Stomach (tissue), 9 donors: ENCODE data around the gene DDX46. TPM values are rescaled to one million over a fixed set of nuclear protein-coding genes. Genes with fewer than 3 reads are reported as not detected.

ENCODE experiments used
- DNase-seq, 2 donors: peaks; one replicate each; pipeline versions ENCODE4 v3.0.0 to v3.0.0-alpha.2; 2013 to 2019
- H3K27ac ChIP-seq, 5 donors: fragments of 200-600 bp in 4 of 5; sonication (generic) in 4 of 5; one replicate each; pipeline ENCODE4 v1.5.1; 2013 to 2019; ENCODE audit warnings: mild to moderate bottlenecking in 1 of 5, moderate library complexity in 1 of 5
- H3K27me3 ChIP-seq, 3 donors: fragments of 200-600 bp; sonication (generic); one replicate each; pipeline ENCODE4 v1.5.1; 2017 to 2019; ENCODE audit warnings: mixed run types in 1 of 3
- H3K36me3 ChIP-seq, 4 donors: fragments of 200-600 bp; sonication (generic); 1 replicate in 3 of 4; 2 replicates in 1 of 4; pipeline ENCODE4 v1.5.1; 2016 to 2019
- H3K4me1 ChIP-seq, 4 donors: fragments of 200-600 bp; sonication (generic); one replicate each; pipeline ENCODE4 v1.5.1; 2016 to 2019
- H3K4me3 ChIP-seq, 4 donors: fragments of 200-600 bp; sonication (generic) in 3 of 4; one replicate each; pipeline ENCODE4 v1.5.1; 2016 to 2019; ENCODE audit warnings: mild to moderate bottlenecking in 1 of 4
- H3K9me3 ChIP-seq, 4 donors: fragments of 200-600 bp; sonication (generic); one replicate each; pipeline ENCODE4 v1.5.1; 2016 to 2019
- CTCF ChIP-seq, 7 experiments: fragments of 450-650 bp in 4 of 7; fragments of 200-600 bp in 3 of 7; sonication (generic) in 3 of 7; IDR thresholded peaks; one replicate each; pipeline ENCODE4 v1.5.1; 2016 to 2019; ENCODE audit warnings: antibody characterized with exemption in 7 of 7, control low read depth in 2 of 7, mild to moderate bottlenecking in 1 of 7
- EP300 ChIP-seq: sonication (generic); formaldehyde crosslinking; IDR thresholded peaks from one replicate; pipeline ENCODE4 v1.6.1; 2017; ENCODE audit warnings: antibody characterized with exemption
- POLR2A ChIP-seq, 4 donors: fragments of 450-650 bp; IDR thresholded peaks; one replicate each; pipeline ENCODE4 v1.6.1; 2016; ENCODE audit warnings: antibody characterized with exemption in 4 of 4, control low read depth in 2 of 4, mild to moderate bottlenecking in 1 of 4, moderate library complexity in 1 of 4
- POLR2AphosphoS5 ChIP-seq, 3 donors: sonication (generic); formaldehyde crosslinking; IDR thresholded peaks; one replicate each; pipeline ENCODE4 v1.6.1; 2016; ENCODE audit warnings: antibody characterized with exemption in 3 of 3
- whole genome bisulfite sequencing, 5 donors: extraction: QIAGEN DNeasy Blood & Tissue Kit in 3 of 5; methylation state at CpG; one replicate each; pipeline versions ENCODE4 v1.1.5 to v1.1.7; 2013 to 2018; 5-methylcytosine and 5-hydroxymethylcytosine counted together
- intact Hi-C: fragments of 100-400 bp; cut with DNase I; formaldehyde crosslinking; loops from one replicate; pipeline ENCODE4 v1.15.1; 2023; ENCODE audit warnings: low total_unique reads
- polyA plus RNA-seq, 3 donors: library from polyadenylated mRNA; stranded (reverse); fragments of 200-250 nt; gene quantifications; one replicate each; pipeline ENCODE4 v1.2.3, GENCODE V29; 2013
- total RNA-seq, 5 donors: library from RNA; depleted of rRNA; stranded (reverse); fragments of >200 nt; gene quantifications; one replicate each; pipeline versions ENCODE4 v1.1.0 to v1.2.3, GENCODE V29; 2014 to 2016
- donor health status: healthy with polysubstance abuse.
- donor health status: Bipolar disorder and iron deficiency.
- donor health status: healthy.

Gene DDX46
- total and polyA plus RNA-seq, 8 donors: 10.0 to 64.6 (median 32.7) TPM

- DNase-seq: no peak
- H3K27me3 ChIP-seq: no peaks in the 10 kb centered on the region
- no peak overlapping the region for H3K27ac ChIP-seq
- no peaks in the 10 kb centered on the region for H3K4me1 ChIP-seq
- no peak overlapping the region for H3K4me3 ChIP-seq
- H3K9me3 ChIP-seq: no peaks in the 10 kb centered on the region
- peaks cover 67 to 100% (median 100%) of the 10 kb centered on the region in 4 donors for H3K36me3 ChIP-seq
- TF ChIP-seq EP300 (no peak), POLR2AphosphoS5 (IDR thresholded peaks at IDR 0.05) (no peak), CTCF (IDR thresholded peaks at IDR 0.05) (no peak), POLR2A (IDR thresholded peaks at IDR 0.05) (no peak)
- intact Hi-C loops: no loop called here
- WGBS, 5 donors: 95 to 97% (median 96%) methylated on average over 8 of the region's 8 CpGs
These were observed 36.2 kb downstream of the DDX46 start for GRCh38 chr5:134794819-134795218.

- Histone ChIP-seq H3K4me3 (no peak overlapping the region), H3K9me3 (no peaks in the 10 kb centered on the region), H3K27me3 (no peaks in the 10 kb centered on the region), H3K27ac (no peak overlapping the region), H3K36me3 (peaks cover 42 to 100% (median 97%) of the 10 kb centered on the region in 4 donors), H3K4me1 (no peaks in the 10 kb centered on the region)
- intact Hi-C loops: no loop called here
- no peak for DNase-seq
- TF ChIP-seq POLR2A (IDR thresholded peaks at IDR 0.05): no peak
- TF ChIP-seq CTCF (IDR thresholded peaks at IDR 0.05): no peak
- no peak for TF ChIP-seq EP300
- WGBS, 5 donors: 87 to 88% (median 87%) methylated on average over 5 of the region's 5 CpGs
These were observed 39.9 kb downstream of the DDX46 start for GRCh38 chr5:134798468-134798867.

GRCh38 chr5:134803821-134804220, 45.2 kb downstream of the DDX46 start:
- H3K36me3 ChIP-seq: peaks cover 19 to 91% (median 85%) of the 10 kb centered on the region in 4 donors
- no peak overlapping the region for H3K27ac ChIP-seq
- no peak for TF ChIP-seq POLR2AphosphoS5 (IDR thresholded peaks at IDR 0.05)
- no peaks in the 10 kb centered on the region for H3K9me3 ChIP-seq
- H3K4me1 ChIP-seq: no peaks in the 10 kb centered on the region
- H3K27me3 ChIP-seq: no peaks in the 10 kb centered on the region
- 81 to 90% (median 89%) methylated on average over 4 of the region's 4 CpGs for WGBS, 5 donors
- no peak overlapping the region for H3K4me3 ChIP-seq
- DNase-seq: no peak
- intact Hi-C loops: no loop called here

GRCh38 chr5:134813407-134813806, 54.8 kb downstream of the DDX46 start:
- Histone ChIP-seq H3K27ac (no peak overlapping the region), H3K9me3 (no peaks in the 10 kb centered on the region), H3K36me3 (peaks cover 24 to 100% (median 100%) of the 10 kb centered on the region in 4 donors), H3K27me3 (no peaks in the 10 kb centered on the region), H3K4me1 (peaks cover 0 to 7% (median 0%) of the 10 kb centered on the region in 4 donors), H3K4me3 (no peak overlapping the region)
- WGBS, 5 donors: 85 to 96% (median 95%) methylated on average over 2 of the region's 2 CpGs
- intact Hi-C loops: no loop called here
- DNase-seq: no peak
- TF ChIP-seq CTCF (IDR thresholded peaks at IDR 0.05): no peak
- TF ChIP-seq EP300: no peak
- no peak for TF ChIP-seq POLR2A (IDR thresholded peaks at IDR 0.05)
- TF ChIP-seq POLR2AphosphoS5 (IDR thresholded peaks at IDR 0.05): no peak

GRCh38 chr5:134813827-134814226, 55.2 kb downstream of the DDX46 start:
- intact Hi-C loops: no loop called here
- no peak for TF ChIP-seq POLR2A (IDR thresholded peaks at IDR 0.05)
- no peak for TF ChIP-seq POLR2AphosphoS5 (IDR thresholded peaks at IDR 0.05)
- TF ChIP-seq EP300: no peak
- no peak for TF ChIP-seq CTCF (IDR thresholded peaks at IDR 0.05)
- H3K4me1 ChIP-seq: peaks cover 0 to 7% (median 0%) of the 10 kb centered on the region in 4 donors
- peaks cover 27 to 100% (median 100%) of the 10 kb centered on the region in 4 donors for H3K36me3 ChIP-seq
- H3K27me3 ChIP-seq: no peaks in the 10 kb centered on the region
- no peak overlapping the region for H3K4me3 ChIP-seq
- H3K9me3 ChIP-seq: no peaks in the 10 kb centered on the region
- no peak overlapping the region for H3K27ac ChIP-seq
- no peak for DNase-seq
